B cell (primary cell): ENCODE results near the gene ZNF398. TPM values are rescaled to one million over a fixed set of nuclear protein-coding genes. Genes with fewer than 3 reads are reported as not detected.

Experiments used
- ATAC-seq: fragments of 200-7000 bp; cut with Tn5 transposase; one replicate; pipeline ENCODE4 v1.10.0; 2021; ENCODE audit warnings: low read depth, mild to moderate bottlenecking, moderate number of reproducible peaks, moderate library complexity
- CTCF ChIA-PET: fragments of 350-600 bp; sonication (Branson Sonifier 250); formaldehyde crosslinking; loops from one replicate; lab custom pipeline; 2021; ENCODE audit warnings: antibody characterized with exemption, inconsistent platforms; lab: Charles Lee
- POLR2A ChIA-PET: fragments of 350-600 bp; sonication (Branson Sonifier 250); formaldehyde crosslinking; loops from one replicate; lab custom pipeline; 2021; ENCODE audit warnings: antibody characterized with exemption; lab: Charles Lee
- DNase-seq: peaks from one replicate; pipeline ENCODE4 v3.0.0; 2013
- H2AFZ ChIP-seq: 2 replicates; pipeline ENCODE4 v1.6.1; 2012; ENCODE audit warnings: mild to moderate bottlenecking, low read depth, low read length; ENCODE audit not compliant: insufficient read depth, poor library complexity, severe bottlenecking
- H3K27ac ChIP-seq, 2 donors: 1 replicate in 1 of 2; 2 replicates in 1 of 2; pipeline ENCODE4 v1.5.1; 2012 to 2013; ENCODE audit warnings: low read length in 2 of 2, mild to moderate bottlenecking in 2 of 2, moderate library complexity in 1 of 2
- H3K27me3 ChIP-seq, 4 experiments: fragments of 200-600 bp in 1 of 4; sonication (generic) in 1 of 4; replicated peaks in 1 of 4; 1 replicate in 2 of 4; 2 replicates in 2 of 4; pipeline versions ENCODE4 v1.6.1 to v1.7.0; 2013 to 2016; ENCODE audit warnings: low read length in 3 of 4, mild to moderate bottlenecking in 2 of 4, mixed read lengths in 1 of 4, moderate library complexity in 1 of 4; ENCODE audit not compliant: insufficient read depth in 4 of 4, control insufficient read depth in 3 of 4; ENCODE audit errors: control extremely low read depth in 1 of 4
- H3K36me3 ChIP-seq, 2 experiments: replicated peaks in 1 of 2; 1 replicate in 1 of 2; 2 replicates in 1 of 2; pipeline versions ENCODE4 v1.6.1 to v1.7.1; 2013; ENCODE audit warnings: low read length in 1 of 2; ENCODE audit not compliant: insufficient read depth in 2 of 2, control insufficient read depth in 1 of 2; ENCODE audit errors: control extremely low read depth in 1 of 2, extremely low read depth in 1 of 2
- H3K4me1 ChIP-seq, 2 donors: fragments of 200-600 bp in 1 of 2; sonication (generic) in 1 of 2; 1 replicate in 1 of 2; 2 replicates in 1 of 2; pipeline versions ENCODE4 v1.5.1 to v1.6.1; 2013 to 2017; ENCODE audit warnings: low read length in 2 of 2; ENCODE audit not compliant: control insufficient read depth in 2 of 2, insufficient read depth in 2 of 2
- H3K4me2 ChIP-seq: replicated peaks from 2 replicates; pipeline ENCODE3; 2012; ENCODE audit warnings: mild to moderate bottlenecking, low read depth, low read length; ENCODE audit not compliant: poor library complexity, severe bottlenecking
- H3K4me3 ChIP-seq, 5 experiments: fragments of 200-600 bp in 1 of 5; sonication (generic) in 1 of 5; 1 replicate in 3 of 5; 2 replicates in 2 of 5; pipeline versions ENCODE4 v1.5.1 to v1.7.0; 2011 to 2016; ENCODE audit warnings: low read length in 4 of 5, mild to moderate bottlenecking in 4 of 5, low read depth in 2 of 5, control low read depth in 1 of 5, moderate library complexity in 1 of 5; ENCODE audit not compliant: insufficient read depth in 1 of 5; ENCODE audit errors: control extremely low read depth in 1 of 5, extremely low read depth in 1 of 5
- H3K79me2 ChIP-seq: fragments of 200-600 bp; sonication (generic); one replicate; pipeline ENCODE4 v1.6.0; 2016; ENCODE audit warnings: low read length; ENCODE audit not compliant: control insufficient read depth, insufficient read depth
- H3K9ac ChIP-seq: fragments of 200-600 bp; sonication (generic); 2 replicates; pipeline ENCODE4 v1.6.1; 2017; ENCODE audit warnings: mild to moderate bottlenecking, low read length, moderate library complexity
- H3K9me3 ChIP-seq, 3 donors: one replicate each; pipeline versions ENCODE4 v1.6.1 to v1.7.1; 2013; ENCODE audit warnings: low read length in 2 of 3; ENCODE audit not compliant: control insufficient read depth in 2 of 3, insufficient read depth in 1 of 3; ENCODE audit errors: control extremely low read depth in 1 of 3
- H4K20me1 ChIP-seq: 2 replicates; pipeline ENCODE4 v1.6.0; 2012; ENCODE audit warnings: mild to moderate bottlenecking, low read length; ENCODE audit not compliant: insufficient read depth, control insufficient read depth, poor library complexity, severe bottlenecking
- H3K27ac Mint-ChIP-seq: one replicate; pipeline ENCODE4 v1.8.0; 2021; ENCODE audit warnings: mixed read lengths
- H3K27me3 Mint-ChIP-seq: one replicate; pipeline ENCODE4 v1.8.0; 2021; ENCODE audit warnings: mixed read lengths
- H3K4me1 Mint-ChIP-seq: one replicate; pipeline ENCODE4 v1.8.0; 2021; ENCODE audit warnings: mixed read lengths
- H3K4me3 Mint-ChIP-seq: one replicate; pipeline ENCODE4 v1.8.0; 2021; ENCODE audit warnings: mixed read lengths
- H3K9me3 Mint-ChIP-seq: one replicate; pipeline ENCODE4 v1.8.0; 2022; ENCODE audit warnings: mixed read lengths; ENCODE audit not compliant: insufficient read depth
- EZH2 ChIP-seq: IDR thresholded peaks from 2 replicates; pipeline ENCODE4 v1.6.1; 2012; ENCODE audit warnings: borderline replicate concordance, low read depth, mild to moderate bottlenecking, moderate library complexity, low read length; ENCODE audit not compliant: insufficient read depth, poor library complexity, severe bottlenecking
- WGBS: methylation state at CpG from one replicate; pipeline ENCODE4 v1.1.5; 2013; ENCODE audit warnings: missing lambda C conversion rate; ENCODE audit not compliant: insufficient coverage; 5-methylcytosine and 5-hydroxymethylcytosine counted together
- intact Hi-C: fragments of 100-400 bp; cut with micrococcal nuclease; formaldehyde crosslinking; loops from one replicate; pipeline ENCODE4 v1.10.0; 2022
- polyA plus RNA-seq: library from polyadenylated mRNA; depleted of rRNA; stranded (reverse); fragments of >200 nt; gene quantifications from 2 replicates; pipeline ENCODE4 v1.2.3, GENCODE V29; 2012
- total RNA-seq, 2 donors: library from RNA; stranded (reverse); fragments of 120-200 nt in 1 of 2; gene quantifications; 1 replicate in 1 of 2; 2 replicates in 1 of 2; pipeline versions ENCODE4 v1.2.3 to v1.2.4, GENCODE V29; 2013 to 2022
- TF ChIP-seq, protein P1 (sequence below): fragments of 200-600 bp; IDR thresholded peaks from one replicate; pipeline ENCODE4 v1.8.0; 2022; ENCODE audit warnings: antibody characterized with exemption, mild to moderate bottlenecking

Gene ZNF398
- total and polyA plus RNA-seq, 2 donors (not counting 1 experiment from before 2014, with no cell fraction given) = 7.7 to 22.5 TPM

DNA sequence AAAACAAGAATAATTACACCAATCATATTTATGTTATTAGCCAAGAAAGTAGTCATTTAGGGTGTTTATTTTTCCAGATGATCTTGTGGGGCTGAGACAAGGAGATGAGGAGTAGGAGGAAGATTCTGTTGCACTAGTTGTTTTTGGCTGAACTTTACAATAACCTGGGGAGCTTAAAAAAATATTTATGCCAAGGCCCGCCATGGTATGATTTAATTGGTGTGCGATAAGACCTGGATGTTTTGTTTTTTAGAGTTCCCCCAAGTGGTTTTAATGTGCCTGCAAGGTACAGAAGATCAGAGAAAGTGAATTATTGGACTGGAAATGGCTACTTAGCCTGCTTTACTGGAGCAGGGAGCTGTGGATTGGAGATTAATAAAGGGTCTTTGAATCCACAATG is 41.0 kb downstream of the ZNF398 start:
- no peak overlapping the region for H3K4me3 ChIP-seq
- DNase-seq = no peak
- H3K36me3 ChIP-seq = no peaks in the 10 kb centered on the region
- H3K27me3 Mint-ChIP-seq = no peaks in the 10 kb centered on the region
- no peak overlapping the region for H3K4me3 Mint-ChIP-seq
- H3K9me3 ChIP-seq = no peaks in the 10 kb centered on the region
- H3K4me2 ChIP-seq = no peak overlapping the region
- intact Hi-C loops = no loop called here
- POLR2A ChIA-PET = no interaction called here
- H3K79me2 ChIP-seq = no peaks in the 10 kb centered on the region
- peaks cover 10% of the 10 kb centered on the region for H3K4me1 Mint-ChIP-seq
- 100% methylated on average over 2 of the region's 2 CpGs for WGBS
- H3K27ac Mint-ChIP-seq = no peak overlapping the region
- no peak for ATAC-seq
- no peaks in the 10 kb centered on the region for H3K9me3 Mint-ChIP-seq
- CTCF ChIA-PET = interaction anchor here (0.6 kb wide), 1 partner anchor 19 kb away, joined by 3 read pairs; no protein-coding TSS in a partner anchor
- no peak overlapping the region for H3K9ac ChIP-seq
- no peaks in the 10 kb centered on the region for H3K4me1 ChIP-seq
- no peaks in the 10 kb centered on the region for H4K20me1 ChIP-seq
- TF ChIP-seq, protein P1, sequence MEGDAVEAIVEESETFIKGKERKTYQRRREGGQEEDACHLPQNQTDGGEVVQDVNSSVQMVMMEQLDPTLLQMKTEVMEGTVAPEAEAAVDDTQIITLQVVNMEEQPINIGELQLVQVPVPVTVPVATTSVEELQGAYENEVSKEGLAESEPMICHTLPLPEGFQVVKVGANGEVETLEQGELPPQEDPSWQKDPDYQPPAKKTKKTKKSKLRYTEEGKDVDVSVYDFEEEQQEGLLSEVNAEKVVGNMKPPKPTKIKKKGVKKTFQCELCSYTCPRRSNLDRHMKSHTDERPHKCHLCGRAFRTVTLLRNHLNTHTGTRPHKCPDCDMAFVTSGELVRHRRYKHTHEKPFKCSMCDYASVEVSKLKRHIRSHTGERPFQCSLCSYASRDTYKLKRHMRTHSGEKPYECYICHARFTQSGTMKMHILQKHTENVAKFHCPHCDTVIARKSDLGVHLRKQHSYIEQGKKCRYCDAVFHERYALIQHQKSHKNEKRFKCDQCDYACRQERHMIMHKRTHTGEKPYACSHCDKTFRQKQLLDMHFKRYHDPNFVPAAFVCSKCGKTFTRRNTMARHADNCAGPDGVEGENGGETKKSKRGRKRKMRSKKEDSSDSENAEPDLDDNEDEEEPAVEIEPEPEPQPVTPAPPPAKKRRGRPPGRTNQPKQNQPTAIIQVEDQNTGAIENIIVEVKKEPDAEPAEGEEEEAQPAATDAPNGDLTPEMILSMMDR = no peak
- TF ChIP-seq EZH2 = no peak
- no peaks in the 10 kb centered on the region for H3K27me3 ChIP-seq
- no peak overlapping the region for H3K27ac ChIP-seq
- no peak overlapping the region for H2AFZ ChIP-seq

DNA sequence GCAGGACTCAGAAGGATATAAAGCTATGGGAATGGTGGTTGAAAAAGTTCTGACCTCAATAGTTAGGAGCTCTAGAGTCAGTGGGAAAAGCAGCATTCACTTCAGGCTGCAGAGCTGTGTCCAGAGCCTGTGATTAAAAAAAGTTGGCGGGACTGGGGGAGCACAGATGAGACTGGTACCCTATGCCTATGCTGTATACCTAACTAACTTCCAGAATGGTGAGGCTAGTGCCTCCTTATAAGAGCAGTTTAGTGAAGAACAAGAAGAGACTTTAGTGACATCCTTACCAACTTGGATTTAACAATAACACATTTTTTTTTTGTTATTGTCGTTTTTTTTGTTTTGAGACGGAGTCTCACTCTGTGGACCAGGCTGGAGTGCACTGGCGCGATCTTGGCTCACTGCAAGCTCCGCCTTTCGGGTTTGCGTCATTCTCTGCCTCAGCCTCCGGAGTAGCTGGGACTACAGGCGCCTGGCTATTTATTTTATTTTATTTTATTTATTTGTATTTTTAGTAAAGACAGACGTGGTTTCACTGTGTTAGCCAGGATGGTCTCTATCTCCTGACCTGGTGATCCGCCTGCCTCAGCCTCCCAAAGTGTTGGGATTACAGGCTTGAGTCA is 41.5 kb downstream of the ZNF398 start:
- no peaks in the 10 kb centered on the region for H3K36me3 ChIP-seq
- no peaks in the 10 kb centered on the region for H3K27me3 ChIP-seq
- H3K27ac ChIP-seq = no peak overlapping the region
- TF ChIP-seq, protein P1 = no peak
- TF ChIP-seq EZH2 = no peak
- no peaks in the 10 kb centered on the region for H4K20me1 ChIP-seq
- no peaks in the 10 kb centered on the region for H3K9me3 ChIP-seq
- WGBS = 90% methylated on average over 2 of the region's 12 CpGs
- DNase-seq = no peak
- no peak overlapping the region for H2AFZ ChIP-seq
- H3K27ac Mint-ChIP-seq = no peak overlapping the region
- intact Hi-C loops = no loop called here
- H3K4me3 ChIP-seq = no peak overlapping the region
- H3K9me3 Mint-ChIP-seq = no peaks in the 10 kb centered on the region
- CTCF ChIA-PET = no interaction called here
- no peaks in the 10 kb centered on the region for H3K79me2 ChIP-seq
- H3K9ac ChIP-seq = no peak overlapping the region
- no peak overlapping the region for H3K4me2 ChIP-seq
- no peak for ATAC-seq
- no peaks in the 10 kb centered on the region for H3K4me1 ChIP-seq
- POLR2A ChIA-PET = no interaction called here
- H3K4me3 Mint-ChIP-seq = no peak overlapping the region
- no peaks in the 10 kb centered on the region for H3K27me3 Mint-ChIP-seq
- peaks cover 10% of the 10 kb centered on the region for H3K4me1 Mint-ChIP-seq
